K562 (cell line): ENCODE results near the gene BBX. TPM values are rescaled to one million over a fixed set of nuclear protein-coding genes. Genes with fewer than 3 reads are reported as not detected.

Experiments used
- ATAC-seq: fragments of 200-7000 bp; cut with Tn5 transposase; 3 replicates; pipeline ENCODE4 v1.9.1; 2020; ENCODE audit warnings: moderate library complexity
- BruUV-seq: library from RNA; stranded (reverse); fragments of 400-500 nt; replicated peaks from 2 replicates; lab custom pipeline; 2021; lab: Mats Ljungman, UMichigan
- CTCF ChIA-PET: fragments of 300-600 bp; formaldehyde crosslinking; extraction: SDS; loops from one replicate; lab custom pipeline; 2021; ENCODE audit warnings: low intra/inter-chr PET ratio; lab: Yijun Ruan, JAX
- POLR2A ChIA-PET: fragments of 300-600, 350-650 bp; sonication (Branson Sonifier 250); formaldehyde crosslinking; extraction: SDS; loops from one replicate; lab custom pipeline; 2021; ENCODE audit warnings: antibody characterized with exemption, inconsistent platforms; lab: Yijun Ruan, JAX
- DNase-seq, 4 experiments: peaks; one replicate each; pipeline versions ENCODE4 v3.0.0 to v3.0.0-alpha.2; 2011 to 2018; ENCODE audit warnings: low spot score in 3 of 4, mixed read lengths in 3 of 4; ENCODE audit errors: extremely low read depth in 1 of 4
- FAIRE-seq: peaks from 2 replicates; lab custom pipeline; 2011; peaks lifted over from hg19 to GRCh38; lab: Jason Lieb, UNC
- H2AFZ ChIP-seq: 2 replicates; pipeline ENCODE4 v1.6.0; 2011; ENCODE audit warnings: low read depth, low read length, control low read depth, inconsistent platforms
- H3K27ac ChIP-seq: fragments of 200-600 bp; 3 replicates; pipeline ENCODE4 v1.8.0; 2011; ENCODE audit warnings: low read depth, mild to moderate bottlenecking, control low read depth, inconsistent platforms, low read length, moderate library complexity, mixed read lengths; ENCODE audit errors: extremely low read depth
- H3K27me3 ChIP-seq, 2 experiments: fragments of 300-600 bp in 1 of 2; 2 replicates in 1 of 2; 3 replicates in 1 of 2; pipeline versions ENCODE4 v1.6.0 to v1.8.0; 2011; ENCODE audit warnings: inconsistent platforms in 2 of 2, low read length in 2 of 2, mild to moderate bottlenecking in 1 of 2, mixed read lengths in 1 of 2, moderate library complexity in 1 of 2; ENCODE audit not compliant: control insufficient read depth in 2 of 2, insufficient read depth in 2 of 2
- H3K36me3 ChIP-seq: fragments of 300-600 bp; 3 replicates; pipeline ENCODE4 v1.8.0; 2011; ENCODE audit warnings: mild to moderate bottlenecking, low read length, inconsistent platforms; ENCODE audit not compliant: control insufficient read depth, insufficient read depth
- H3K4me1 ChIP-seq, 2 experiments: fragments of 200-600 bp in 1 of 2; replicated peaks in 1 of 2; 2 replicates in 1 of 2; 3 replicates in 1 of 2; pipeline versions ENCODE4 v1.5.1 to v1.8.0; 2011; ENCODE audit warnings: inconsistent platforms in 2 of 2, low read length in 2 of 2, mild to moderate bottlenecking in 1 of 2, mixed read lengths in 1 of 2, moderate library complexity in 1 of 2; ENCODE audit not compliant: control insufficient read depth in 2 of 2, insufficient read depth in 2 of 2
- H3K4me2 ChIP-seq: 2 replicates; pipeline ENCODE4 v1.6.1; 2011; ENCODE audit warnings: low read length, control low read depth, inconsistent platforms, mixed read lengths; ENCODE audit not compliant: insufficient read depth
- H3K4me3 ChIP-seq: fragments of 200-600 bp; sonication (generic), shearing (Covaris generic); 2 replicates; pipeline ENCODE4 v1.5.1; 2016; ENCODE audit warnings: control low read depth, inconsistent platforms
- H3K79me2 ChIP-seq: fragments of 200-600 bp; 3 replicates; pipeline ENCODE4 v1.8.0; 2011; ENCODE audit warnings: low read length, inconsistent platforms; ENCODE audit not compliant: control insufficient read depth, insufficient read depth
- H3K9ac ChIP-seq, 2 experiments: 2 replicates each; pipeline versions ENCODE4 v1.6.0 to v1.6.1; 2011; ENCODE audit warnings: low read depth in 2 of 2, low read length in 2 of 2, control low read depth in 1 of 2, inconsistent platforms in 1 of 2, mild to moderate bottlenecking in 1 of 2, mixed read lengths in 1 of 2; ENCODE audit not compliant: insufficient read depth in 1 of 2
- H3K9me1 ChIP-seq: one replicate; pipeline ENCODE4 v1.6.0; 2011; ENCODE audit warnings: inconsistent platforms, mild to moderate bottlenecking, low read length, moderate library complexity; ENCODE audit not compliant: control insufficient read depth, insufficient read depth
- H3K9me3 ChIP-seq: replicated peaks from 2 replicates; pipeline ENCODE4 v1.5.1; 2011; ENCODE audit warnings: low read depth, low read length, inconsistent platforms; ENCODE audit not compliant: control insufficient read depth, insufficient read depth
- H4K20me1 ChIP-seq: replicated peaks from 2 replicates; pipeline ENCODE4 v1.6.1; 2011; ENCODE audit warnings: low read length, inconsistent platforms, mixed read lengths; ENCODE audit not compliant: control insufficient read depth, insufficient read depth
- CC2D1A ChIP-seq: fragments of 450-650 bp; IDR thresholded peaks from 2 replicates; pipeline ENCODE4 v1.6.1; 2017; ENCODE audit warnings: mild to moderate bottlenecking
- COPS2 ChIP-seq: fragments of 450-650 bp; conservative IDR thresholded peaks from 2 replicates; pipeline ENCODE4 v1.6.1; 2016; ENCODE audit warnings: mild to moderate bottlenecking, moderate library complexity
- EP300 ChIP-seq: IDR thresholded peaks from 2 replicates; pipeline ENCODE4 v1.6.1; 2012; ENCODE audit warnings: low read length, improper control_type of control experiment
- HDAC1 ChIP-seq, 2 experiments: fragments of 450-650 bp; IDR thresholded peaks; 2 replicates each; pipeline ENCODE4 v1.6.1; 2016 to 2017; ENCODE audit warnings: inconsistent platforms in 1 of 2, mild to moderate bottlenecking in 1 of 2, moderate library complexity in 1 of 2
- IFI16 ChIP-seq: fragments of 250-450 bp; sonication (Bioruptor Pico); IDR thresholded peaks from 2 replicates; pipeline ENCODE4 v2.1.2; 2022; ENCODE audit warnings: mild to moderate bottlenecking, inconsistent platforms
- KAT7 ChIP-seq: sonication (generic); formaldehyde crosslinking; IDR thresholded peaks from 2 replicates; pipeline ENCODE4 v1.8.0; 2022; ENCODE audit warnings: missing genetic modification reagents, mild to moderate bottlenecking, borderline replicate concordance
- KAT8 ChIP-seq: fragments of 450-650 bp; IDR thresholded peaks from 2 replicates; pipeline ENCODE4 v1.6.1; 2016; ENCODE audit warnings: low read depth, mild to moderate bottlenecking
- MBD2 ChIP-seq: sonication (generic); IDR thresholded peaks from 2 replicates; pipeline ENCODE4 v1.6.1; 2016; ENCODE audit warnings: low read depth, borderline replicate concordance
- MTF1 ChIP-seq: fragments of 250-450 bp; sonication (Bioruptor Pico); IDR thresholded peaks from 2 replicates; pipeline ENCODE4 v1.9.0; 2021; ENCODE audit warnings: moderate library complexity, mild to moderate bottlenecking, inconsistent platforms, borderline replicate concordance
- PCBP2 ChIP-seq: fragments of 200-400 bp; formaldehyde crosslinking; IDR thresholded peaks from 2 replicates; pipeline ENCODE4 v1.6.1; 2018; ENCODE audit warnings: low read length, low read depth, mild to moderate bottlenecking, moderate library complexity; ENCODE audit not compliant: poor library complexity, severe bottlenecking
- POLR2AphosphoS5 ChIP-seq: IDR thresholded peaks from 2 replicates; pipeline ENCODE4 v1.6.1; 2011; ENCODE audit warnings: mild to moderate bottlenecking, low read depth, low read length, moderate library complexity; ENCODE audit not compliant: control insufficient read depth, insufficient read depth
- RHOXF2B ChIP-seq: fragments of 250-450 bp; sonication (Bioruptor Pico); conservative IDR thresholded peaks from 2 replicates; pipeline ENCODE4 v1.5.1; 2021
- SMAD4 ChIP-seq: fragments of 250-450 bp; sonication (Bioruptor Pico); conservative IDR thresholded peaks from 2 replicates; pipeline ENCODE4 v1.8.0; 2021; ENCODE audit warnings: inconsistent platforms, mild to moderate bottlenecking, moderate library complexity
- SRF ChIP-seq, 2 experiments: fragments of 250-450, 450-650 bp in 1 of 2; sonication (Bioruptor Pico) in 1 of 2; sonication (generic) in 1 of 2; formaldehyde crosslinking; IDR thresholded peaks; 2 replicates each; pipeline versions ENCODE4 v1.5.0 to v1.5.1; 2020 to 2022; ENCODE audit warnings: mild to moderate bottlenecking in 1 of 2, missing genetic modification reagents in 1 of 2
- TCF15 ChIP-seq: fragments of 250-450 bp; sonication (Bioruptor Pico); IDR thresholded peaks from 2 replicates; pipeline ENCODE4 v1.8.0; 2022; ENCODE audit warnings: moderate library complexity, mild to moderate bottlenecking, inconsistent platforms
- TCF7 ChIP-seq: sonication (generic); IDR thresholded peaks from 2 replicates; pipeline ENCODE4 v1.6.1; 2016; ENCODE audit warnings: antibody characterized with exemption, borderline replicate concordance
- TSC22D4 ChIP-seq: fragments of 450-650 bp; IDR thresholded peaks from 2 replicates; pipeline ENCODE4 v1.6.1; 2016; ENCODE audit warnings: missing genetic modification characterization, missing biosample characterization, control low read depth
- ZBTB11 ChIP-seq, 3 experiments: fragments of 200-800 bp in 1 of 3; fragments of 250-450 bp in 1 of 3; fragments of 450-650 bp in 1 of 3; sonication (Bioruptor Pico) in 1 of 3; sonication (Bioruptor generic) in 1 of 3; formaldehyde crosslinking in 1 of 3; IDR thresholded peaks; 2 replicates each; pipeline versions ENCODE4 v1.6.1 to v1.8.0; 2016 to 2022; ENCODE audit warnings: mild to moderate bottlenecking in 2 of 3, missing genetic modification characterization in 2 of 3, missing compliant biosample characterization in 1 of 3, moderate library complexity in 1 of 3
- ZNF12 ChIP-seq: sonication (generic); formaldehyde crosslinking; IDR thresholded peaks from 2 replicates; pipeline ENCODE4 v1.4.0; 2020; ENCODE audit warnings: mild to moderate bottlenecking, missing genetic modification reagents
- ZNF551 ChIP-seq: fragments of 250-450 bp; sonication (Bioruptor Pico); IDR thresholded peaks from 2 replicates; pipeline ENCODE4 v1.5.0; 2021; ENCODE audit warnings: mild to moderate bottlenecking, moderate library complexity
- WGBS: fragments of 100-300 bp; shearing (Covaris generic); methylation state at CpG from one replicate; pipeline ENCODE4 v1.1.6; 2016; ENCODE audit warnings: low coverage, mixed read lengths; ENCODE audit not compliant: insufficient coverage; ENCODE audit errors: missing lambda C conversion rate; 5-methylcytosine and 5-hydroxymethylcytosine counted together
- in situ Hi-C: fragments of 300-500 bp; cut with MboI; formaldehyde crosslinking; loops from 4 replicates; pipeline ENCODE4 v1.15.0; 2018; ENCODE audit warnings: inconsistent platforms, mixed read lengths
- intact Hi-C: fragments of 100-400 bp; cut with micrococcal nuclease; formaldehyde crosslinking; loops from 2 replicates; pipeline ENCODE4 v1.14.2; 2022
- polyA plus RNA-seq, 8 experiments: library from polyadenylated mRNA; depleted of rRNA in 4 of 8; stranded (reverse) in 5 of 8; unstranded in 3 of 8; fragments of >200 nt; fragmentation: Nextera tagmentation in 2 of 8; fragmentation: Illumina TruSeq in 1 of 8; extraction: Ambion mirVana in 2 of 8; extraction: Trizol in 1 of 8; gene quantifications; 2 replicates each; pipeline versions ENCODE4 v1.2.1 to v1.2.3, GENCODE V29; 2011 to 2014; ENCODE audit warnings: inconsistent platforms in 1 of 8, missing spikeins in 1 of 8
- total RNA-seq, 7 experiments: library from RNA; depleted of rRNA in 6 of 7; stranded (reverse); fragments of >200 nt in 6 of 7; fragmentation: Illumina TruSeq in 2 of 7; extraction: Trizol in 2 of 7; gene quantifications; 2 replicates each; pipeline versions ENCODE4 v1.2.1 to v1.2.3, GENCODE V29; 2011 to 2021; ENCODE audit warnings: low replicate concordance in 1 of 7

The BBX gene
- total and polyA plus RNA-seq, 9 of the 15 experiments (the other 6 are each of a cell fraction or from before 2014, with no cell fraction given), result 4.9 to 19.5 (median 11.8) TPM

- Histone ChIP-seq H3K4me2 (no peak overlapping the region), H3K4me1 (no peaks in the 10 kb centered on the region), H3K9me1 (no peaks in the 10 kb centered on the region), H3K9ac (no peak overlapping the region), H3K27ac (no peak overlapping the region), H3K27me3 (no peaks in the 10 kb centered on the region), H4K20me1 (0 out of 2 replicates have a peak, but pooled peaks cover 5% of the 10 kb centered on the region), H2AFZ (no peak overlapping the region), H3K79me2 (no peaks in the 10 kb centered on the region), H3K36me3 (no peaks in the 10 kb centered on the region), H3K9me3 (no peaks in the 10 kb centered on the region), H3K4me3 (no peak overlapping the region)
- CTCF ChIA-PET, result no interaction called here
- 38% methylated on average over 7 of the region's 7 CpGs for WGBS
- no peak for DNase-seq
- POLR2A ChIA-PET, result interaction anchor here (1.3 kb wide), 1 partner anchor 10 kb away, joined by 4 read pairs; no protein-coding TSS in a partner anchor
- in situ Hi-C loops, result no loop called here
- BruUV-seq, result no TSS peak
- TF ChIP-seq MTF1 (CRISPR knock-in tag) (no peak), POLR2AphosphoS5 (no peak), RHOXF2B (CRISPR knock-in tag) (no peak), TSC22D4 (tag) (no peak), ZBTB11 (CRISPR knock-in tag; IDR thresholded peaks at IDR 0.05) (no peak), SRF (CRISPR knock-in tag; IDR thresholded peaks at IDR 0.05) (no peak), HDAC1 (IDR thresholded peaks at IDR 0.05) (no peak), MBD2 (no peak), COPS2 (no peak), ZNF12 (CRISPR knock-in tag) (no peak), TCF15 (CRISPR knock-in tag) (no peak), KAT8 (no peak), TCF7 (no peak), SMAD4 (CRISPR knock-in tag) (no peak), PCBP2 (no peak), EP300 (no peak), ZNF551 (CRISPR knock-in tag) (no peak), IFI16 (no peak), CC2D1A (no peak), KAT7 (CRISPR knock-in tag) (no peak)
- intact Hi-C loops, result loop anchor here (10.0 kb wide), 1 partner anchor 440 kb away; no protein-coding TSS in a partner anchor
- no peak for FAIRE-seq
- ATAC-seq, result no peak
Measured at GRCh38 chr3:107674371-107674770, 151.6 kb downstream of the BBX start.
